LHCN-M2 (cell line): Measurements from ENCODE around the gene NSMF. TPM values are rescaled to one million over a fixed set of nuclear protein-coding genes. Genes with fewer than 3 reads are reported as not detected.

ENCODE experiments used
- total RNA-seq: library from RNA; depleted of rRNA; stranded (reverse); fragments of >200 nt; gene quantifications from 2 replicates; pipeline ENCODE4 v1.2.3, GENCODE V29; 2014; rRNA removed

NSMF gene
- total RNA-seq, 1 experiment from 2014 or later: 64.0 TPM

Other genes with a start within 250 kb of the NSMF start
- gene RNF208, start 237.1 kb downstream of the NSMF start, total RNA-seq: 0.26 TPM in 1 of 2 replicates, not detected in the other
- 4.1 and 4.4 TPM in 2 replicates for gene CYSRT1, start 234.2 kb downstream of the NSMF start, total RNA-seq
- 0.06 and 0.23 TPM in 2 replicates for gene RNF224, start 231.8 kb downstream of the NSMF start, total RNA-seq
- 0.06 TPM in 1 of 2 replicates, not detected in the other for gene SLC34A3, start 228.4 kb downstream of the NSMF start, total RNA-seq
- gene TUBB4B, start 218.0 kb downstream of the NSMF start, total RNA-seq: 517 and 586 TPM in 2 replicates
- not detected in 2 replicates for gene STPG3, start 208.0 kb downstream of the NSMF start, total RNA-seq
- 60.7 and 61.8 TPM in 2 replicates for gene NELFB, start 204.0 kb downstream of the NSMF start, total RNA-seq
- 2.6 and 2.8 TPM in 2 replicates for gene TOR4A, start 181.6 kb downstream of the NSMF start, total RNA-seq
- gene NRARP, start 157.1 kb downstream of the NSMF start, total RNA-seq: 0.06 TPM in 1 of 2 replicates, not detected in the other
- gene EXD3, start 36.2 kb downstream of the NSMF start, total RNA-seq: 4.0 and 6.5 TPM in 2 replicates
- gene NOXA1, start 35.9 kb downstream of the NSMF start, total RNA-seq: 0.17 and 0.19 TPM in 2 replicates
- not detected in 2 replicates for gene ENTPD8, start 18.0 kb downstream of the NSMF start, total RNA-seq
- 0.17 and 0.26 TPM in 2 replicates for gene PNPLA7, start 91.1 kb upstream of the NSMF start, total RNA-seq
- 63.0 and 66.9 TPM in 2 replicates for gene MRPL41, start 92.5 kb upstream of the NSMF start, total RNA-seq
- gene DPH7, start 119.6 kb upstream of the NSMF start, total RNA-seq: 26.4 and 36.6 TPM in 2 replicates
- 36.1 and 38.5 TPM in 2 replicates for gene ZMYND19, start 131.2 kb upstream of the NSMF start, total RNA-seq
- 13.6 and 16.4 TPM in 2 replicates for gene ARRDC1, start 146.4 kb upstream of the NSMF start, total RNA-seq
- gene EHMT1, start 159.7 kb upstream of the NSMF start, total RNA-seq: 34.8 and 43.5 TPM in 2 replicates